GM23338 (cell line): ENCODE results near the gene CFAP141. TPM values are rescaled to one million over a fixed set of nuclear protein-coding genes. Genes with fewer than 3 reads are reported as not detected.

ENCODE experiments used
- ATAC-seq: fragments of 200-7000 bp; cut with Tn5 transposase; 3 replicates; pipeline ENCODE4 v1.9.1; 2020
- DNase-seq: peaks from one replicate; pipeline ENCODE4 v3.0.0-alpha.2; 2015; ENCODE audit warnings: low spot score
- H2AFZ ChIP-seq: fragments of 200-600 bp; sonication (generic); 2 replicates; pipeline ENCODE4 v1.8.0; 2016; ENCODE audit warnings: antibody characterized with exemption, mild to moderate bottlenecking, moderate library complexity
- H3F3A ChIP-seq: fragments of 200-600 bp; sonication (generic); replicated peaks from 2 replicates; pipeline ENCODE4 v1.8.0; 2017; ENCODE audit warnings: antibody characterized with exemption, mixed run types, low read depth
- H3K27ac ChIP-seq: fragments of 200-600 bp; sonication (generic); 2 replicates; pipeline ENCODE4 v1.6.1; 2016; ENCODE audit warnings: low read depth
- H3K27me3 ChIP-seq: fragments of 200-600 bp; sonication (generic); 2 replicates; pipeline ENCODE4 v1.8.0; 2016; ENCODE audit warnings: mild to moderate bottlenecking, mixed run types, moderate library complexity; ENCODE audit not compliant: insufficient read depth
- H3K36me3 ChIP-seq: fragments of 200-600 bp; sonication (generic); 2 replicates; pipeline ENCODE4 v1.8.0; 2016; ENCODE audit warnings: mild to moderate bottlenecking; ENCODE audit not compliant: insufficient read depth
- H3K4me1 ChIP-seq: fragments of 200-600 bp; sonication (generic); 2 replicates; pipeline ENCODE4 v1.8.0; 2016; ENCODE audit warnings: mild to moderate bottlenecking, moderate library complexity; ENCODE audit not compliant: insufficient read depth
- H3K4me2 ChIP-seq: fragments of 200-600 bp; sonication (generic); 2 replicates; pipeline ENCODE4 v1.7.1; 2017; ENCODE audit warnings: mixed run types
- H3K4me3 ChIP-seq: fragments of 200-600 bp; sonication (generic); 2 replicates; pipeline ENCODE4 v1.6.1; 2016; ENCODE audit warnings: mixed run types
- H3K79me2 ChIP-seq: fragments of 200-600 bp; sonication (generic); replicated peaks from 2 replicates; pipeline ENCODE4 v1.8.0; 2017; ENCODE audit warnings: mild to moderate bottlenecking; ENCODE audit not compliant: insufficient read depth
- H3K9me2 ChIP-seq: fragments of 200-600 bp; sonication (generic); 2 replicates; pipeline ENCODE4 v1.8.0; 2017; ENCODE audit not compliant: insufficient read depth
- H4K20me1 ChIP-seq: fragments of 200-600 bp; sonication (generic); replicated peaks from 2 replicates; pipeline ENCODE4 v1.8.0; 2017; ENCODE audit warnings: mild to moderate bottlenecking; ENCODE audit not compliant: insufficient read depth
- H3K27ac Mint-ChIP-seq: 2 replicates; pipeline ENCODE4 v1.8.0; 2020; ENCODE audit warnings: inconsistent platforms, mild to moderate bottlenecking, moderate library complexity, mixed read lengths
- H3K27me3 Mint-ChIP-seq: 3 replicates; pipeline ENCODE4 v1.8.0; 2022; ENCODE audit warnings: low read depth, mild to moderate bottlenecking, moderate library complexity, mixed read lengths, inconsistent platforms; ENCODE audit not compliant: insufficient read depth, poor library complexity
- H3K36me3 Mint-ChIP-seq: 3 replicates; pipeline ENCODE4 v1.8.0; 2021; ENCODE audit warnings: low read depth, mild to moderate bottlenecking, inconsistent platforms, moderate library complexity, mixed read lengths
- H3K4me1 Mint-ChIP-seq: 3 replicates; pipeline ENCODE4 v1.8.0; 2020; ENCODE audit warnings: mild to moderate bottlenecking, inconsistent platforms, mixed read lengths
- H3K4me3 Mint-ChIP-seq: 3 replicates; pipeline ENCODE4 v1.8.0; 2021; ENCODE audit warnings: moderate library complexity, mild to moderate bottlenecking, inconsistent platforms, mixed read lengths
- H3K9me3 Mint-ChIP-seq: 3 replicates; pipeline ENCODE4 v1.8.0; 2020; ENCODE audit warnings: moderate library complexity, mild to moderate bottlenecking, inconsistent platforms, mixed read lengths
- CREB1 ChIP-seq: fragments of 250-450 bp; sonication (Bioruptor Pico); IDR thresholded peaks from 2 replicates; pipeline ENCODE4 v1.5.0; 2020; ENCODE audit warnings: low read depth, mild to moderate bottlenecking, moderate library complexity
- EZH2 ChIP-seq: fragments of 200-600 bp; sonication (generic); IDR thresholded peaks from one replicate; pipeline ENCODE4 v1.8.0; 2017; ENCODE audit warnings: antibody characterized with exemption, mild to moderate bottlenecking, low read depth; ENCODE audit not compliant: unreplicated experiment
- EZH2phosphoT487 ChIP-seq: fragments of 200-600 bp; sonication (generic); IDR thresholded peaks from one replicate; pipeline ENCODE4 v1.8.1; 2018; ENCODE audit warnings: antibody characterized with exemption; ENCODE audit not compliant: unreplicated experiment
- JUNB ChIP-seq: IDR thresholded peaks from one replicate; pipeline ENCODE4 v1.6.1; 2016; ENCODE audit warnings: antibody characterized with exemption; ENCODE audit not compliant: unreplicated experiment
- NANOG ChIP-seq: IDR thresholded peaks from 2 replicates; pipeline ENCODE4 v1.6.1; 2016; ENCODE audit warnings: antibody characterized with exemption, borderline replicate concordance
- POLR2AphosphoS5 ChIP-seq: IDR thresholded peaks from 2 replicates; pipeline ENCODE4 v1.6.1; 2016; ENCODE audit warnings: antibody characterized with exemption, low read depth
- STAT1 ChIP-seq: IDR thresholded peaks from one replicate; pipeline ENCODE4 v1.6.1; 2016; ENCODE audit warnings: antibody characterized with exemption; ENCODE audit not compliant: unreplicated experiment
- ZNF114 ChIP-seq: fragments of 250-450 bp; sonication (Bioruptor Pico); IDR thresholded peaks from 2 replicates; pipeline ENCODE4 v1.5.0; 2020; ENCODE audit warnings: mild to moderate bottlenecking, moderate library complexity
- ZNF331 ChIP-seq: fragments of 250-450 bp; sonication (Bioruptor Pico); IDR thresholded peaks from 2 replicates; pipeline ENCODE4 v1.5.0; 2020; ENCODE audit warnings: low read depth, mild to moderate bottlenecking, moderate library complexity
- polyA plus RNA-seq: library from polyadenylated mRNA; unstranded; fragments of >200 nt; fragmentation: Nextera tagmentation; extraction: Ambion mirVana; gene quantifications from 2 replicates; pipeline ENCODE4 v1.2.1, GENCODE V29; 2016
- total RNA-seq: library from RNA; depleted of rRNA; stranded (reverse); fragments of >200 nt; shearing (Covaris generic); gene quantifications from 2 replicates; pipeline ENCODE4 v1.2.3, GENCODE V29; 2014
- TF ChIP-seq, protein P1 (sequence below), 2 experiments: fragments of 200-600 bp in 1 of 2; sonication (generic) in 1 of 2; conservative IDR thresholded peaks; 2 replicates each; pipeline versions ENCODE4 v1.5.1 to v1.6.1; 2016 to 2017; ENCODE audit warnings: antibody characterized with exemption in 2 of 2, low read depth in 2 of 2, mild to moderate bottlenecking in 2 of 2, moderate library complexity in 1 of 2
- TF ChIP-seq, protein P2 (sequence below): IDR thresholded peaks from 2 replicates; pipeline ENCODE4 v1.6.1; 2016; ENCODE audit warnings: antibody characterized with exemption
- TF ChIP-seq, protein P3 (sequence below): fragments of 250-450 bp; sonication (Bioruptor Pico); IDR thresholded peaks from 2 replicates; pipeline ENCODE4 v1.5.0; 2020; ENCODE audit warnings: mild to moderate bottlenecking, moderate library complexity
- TF ChIP-seq, protein P4 (sequence below): IDR thresholded peaks from one replicate; pipeline ENCODE4 v1.6.1; 2018; ENCODE audit warnings: antibody characterized with exemption; ENCODE audit not compliant: unreplicated experiment

The CFAP141 gene
- total and polyA plus RNA-seq, 2 experiments from 2014 or later: not detected

DNA sequence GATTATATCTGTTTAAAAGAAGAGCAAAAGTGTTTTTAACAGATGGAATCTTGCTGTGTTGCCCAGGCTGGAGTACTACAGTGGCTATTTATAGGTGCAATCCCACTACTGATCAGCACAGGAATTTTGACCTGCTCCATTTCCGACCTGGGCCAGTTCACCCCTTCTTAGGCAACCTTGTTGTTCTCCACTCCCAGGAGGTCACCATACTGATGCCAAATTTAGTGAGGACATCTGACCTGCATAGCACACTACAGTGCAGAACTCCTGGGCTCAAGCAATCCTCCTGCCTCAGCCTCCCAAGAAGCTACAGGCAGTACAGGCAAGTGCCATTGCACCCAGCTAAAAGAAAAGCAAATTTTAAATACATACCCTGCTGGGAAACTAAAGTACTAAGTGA, 39.9 kb downstream of the CFAP141 start:
- ATAC-seq (no peak), DNase-seq (no peak)
- TF ChIP-seq ZNF331 (CRISPR knock-in tag): no peak
- TF ChIP-seq POLR2AphosphoS5: no peak
- TF ChIP-seq JUNB: no peak
- no peak for TF ChIP-seq CREB1 (CRISPR knock-in tag)
- TF ChIP-seq, protein P1, sequence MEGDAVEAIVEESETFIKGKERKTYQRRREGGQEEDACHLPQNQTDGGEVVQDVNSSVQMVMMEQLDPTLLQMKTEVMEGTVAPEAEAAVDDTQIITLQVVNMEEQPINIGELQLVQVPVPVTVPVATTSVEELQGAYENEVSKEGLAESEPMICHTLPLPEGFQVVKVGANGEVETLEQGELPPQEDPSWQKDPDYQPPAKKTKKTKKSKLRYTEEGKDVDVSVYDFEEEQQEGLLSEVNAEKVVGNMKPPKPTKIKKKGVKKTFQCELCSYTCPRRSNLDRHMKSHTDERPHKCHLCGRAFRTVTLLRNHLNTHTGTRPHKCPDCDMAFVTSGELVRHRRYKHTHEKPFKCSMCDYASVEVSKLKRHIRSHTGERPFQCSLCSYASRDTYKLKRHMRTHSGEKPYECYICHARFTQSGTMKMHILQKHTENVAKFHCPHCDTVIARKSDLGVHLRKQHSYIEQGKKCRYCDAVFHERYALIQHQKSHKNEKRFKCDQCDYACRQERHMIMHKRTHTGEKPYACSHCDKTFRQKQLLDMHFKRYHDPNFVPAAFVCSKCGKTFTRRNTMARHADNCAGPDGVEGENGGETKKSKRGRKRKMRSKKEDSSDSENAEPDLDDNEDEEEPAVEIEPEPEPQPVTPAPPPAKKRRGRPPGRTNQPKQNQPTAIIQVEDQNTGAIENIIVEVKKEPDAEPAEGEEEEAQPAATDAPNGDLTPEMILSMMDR (conservative IDR thresholded peaks at IDR 0.05; ENCODE audit: low read depth in 2 of 2): no peak
- TF ChIP-seq, protein P2, sequence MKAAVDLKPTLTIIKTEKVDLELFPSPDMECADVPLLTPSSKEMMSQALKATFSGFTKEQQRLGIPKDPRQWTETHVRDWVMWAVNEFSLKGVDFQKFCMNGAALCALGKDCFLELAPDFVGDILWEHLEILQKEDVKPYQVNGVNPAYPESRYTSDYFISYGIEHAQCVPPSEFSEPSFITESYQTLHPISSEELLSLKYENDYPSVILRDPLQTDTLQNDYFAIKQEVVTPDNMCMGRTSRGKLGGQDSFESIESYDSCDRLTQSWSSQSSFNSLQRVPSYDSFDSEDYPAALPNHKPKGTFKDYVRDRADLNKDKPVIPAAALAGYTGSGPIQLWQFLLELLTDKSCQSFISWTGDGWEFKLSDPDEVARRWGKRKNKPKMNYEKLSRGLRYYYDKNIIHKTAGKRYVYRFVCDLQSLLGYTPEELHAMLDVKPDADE: no peak
- TF ChIP-seq, protein P3, sequence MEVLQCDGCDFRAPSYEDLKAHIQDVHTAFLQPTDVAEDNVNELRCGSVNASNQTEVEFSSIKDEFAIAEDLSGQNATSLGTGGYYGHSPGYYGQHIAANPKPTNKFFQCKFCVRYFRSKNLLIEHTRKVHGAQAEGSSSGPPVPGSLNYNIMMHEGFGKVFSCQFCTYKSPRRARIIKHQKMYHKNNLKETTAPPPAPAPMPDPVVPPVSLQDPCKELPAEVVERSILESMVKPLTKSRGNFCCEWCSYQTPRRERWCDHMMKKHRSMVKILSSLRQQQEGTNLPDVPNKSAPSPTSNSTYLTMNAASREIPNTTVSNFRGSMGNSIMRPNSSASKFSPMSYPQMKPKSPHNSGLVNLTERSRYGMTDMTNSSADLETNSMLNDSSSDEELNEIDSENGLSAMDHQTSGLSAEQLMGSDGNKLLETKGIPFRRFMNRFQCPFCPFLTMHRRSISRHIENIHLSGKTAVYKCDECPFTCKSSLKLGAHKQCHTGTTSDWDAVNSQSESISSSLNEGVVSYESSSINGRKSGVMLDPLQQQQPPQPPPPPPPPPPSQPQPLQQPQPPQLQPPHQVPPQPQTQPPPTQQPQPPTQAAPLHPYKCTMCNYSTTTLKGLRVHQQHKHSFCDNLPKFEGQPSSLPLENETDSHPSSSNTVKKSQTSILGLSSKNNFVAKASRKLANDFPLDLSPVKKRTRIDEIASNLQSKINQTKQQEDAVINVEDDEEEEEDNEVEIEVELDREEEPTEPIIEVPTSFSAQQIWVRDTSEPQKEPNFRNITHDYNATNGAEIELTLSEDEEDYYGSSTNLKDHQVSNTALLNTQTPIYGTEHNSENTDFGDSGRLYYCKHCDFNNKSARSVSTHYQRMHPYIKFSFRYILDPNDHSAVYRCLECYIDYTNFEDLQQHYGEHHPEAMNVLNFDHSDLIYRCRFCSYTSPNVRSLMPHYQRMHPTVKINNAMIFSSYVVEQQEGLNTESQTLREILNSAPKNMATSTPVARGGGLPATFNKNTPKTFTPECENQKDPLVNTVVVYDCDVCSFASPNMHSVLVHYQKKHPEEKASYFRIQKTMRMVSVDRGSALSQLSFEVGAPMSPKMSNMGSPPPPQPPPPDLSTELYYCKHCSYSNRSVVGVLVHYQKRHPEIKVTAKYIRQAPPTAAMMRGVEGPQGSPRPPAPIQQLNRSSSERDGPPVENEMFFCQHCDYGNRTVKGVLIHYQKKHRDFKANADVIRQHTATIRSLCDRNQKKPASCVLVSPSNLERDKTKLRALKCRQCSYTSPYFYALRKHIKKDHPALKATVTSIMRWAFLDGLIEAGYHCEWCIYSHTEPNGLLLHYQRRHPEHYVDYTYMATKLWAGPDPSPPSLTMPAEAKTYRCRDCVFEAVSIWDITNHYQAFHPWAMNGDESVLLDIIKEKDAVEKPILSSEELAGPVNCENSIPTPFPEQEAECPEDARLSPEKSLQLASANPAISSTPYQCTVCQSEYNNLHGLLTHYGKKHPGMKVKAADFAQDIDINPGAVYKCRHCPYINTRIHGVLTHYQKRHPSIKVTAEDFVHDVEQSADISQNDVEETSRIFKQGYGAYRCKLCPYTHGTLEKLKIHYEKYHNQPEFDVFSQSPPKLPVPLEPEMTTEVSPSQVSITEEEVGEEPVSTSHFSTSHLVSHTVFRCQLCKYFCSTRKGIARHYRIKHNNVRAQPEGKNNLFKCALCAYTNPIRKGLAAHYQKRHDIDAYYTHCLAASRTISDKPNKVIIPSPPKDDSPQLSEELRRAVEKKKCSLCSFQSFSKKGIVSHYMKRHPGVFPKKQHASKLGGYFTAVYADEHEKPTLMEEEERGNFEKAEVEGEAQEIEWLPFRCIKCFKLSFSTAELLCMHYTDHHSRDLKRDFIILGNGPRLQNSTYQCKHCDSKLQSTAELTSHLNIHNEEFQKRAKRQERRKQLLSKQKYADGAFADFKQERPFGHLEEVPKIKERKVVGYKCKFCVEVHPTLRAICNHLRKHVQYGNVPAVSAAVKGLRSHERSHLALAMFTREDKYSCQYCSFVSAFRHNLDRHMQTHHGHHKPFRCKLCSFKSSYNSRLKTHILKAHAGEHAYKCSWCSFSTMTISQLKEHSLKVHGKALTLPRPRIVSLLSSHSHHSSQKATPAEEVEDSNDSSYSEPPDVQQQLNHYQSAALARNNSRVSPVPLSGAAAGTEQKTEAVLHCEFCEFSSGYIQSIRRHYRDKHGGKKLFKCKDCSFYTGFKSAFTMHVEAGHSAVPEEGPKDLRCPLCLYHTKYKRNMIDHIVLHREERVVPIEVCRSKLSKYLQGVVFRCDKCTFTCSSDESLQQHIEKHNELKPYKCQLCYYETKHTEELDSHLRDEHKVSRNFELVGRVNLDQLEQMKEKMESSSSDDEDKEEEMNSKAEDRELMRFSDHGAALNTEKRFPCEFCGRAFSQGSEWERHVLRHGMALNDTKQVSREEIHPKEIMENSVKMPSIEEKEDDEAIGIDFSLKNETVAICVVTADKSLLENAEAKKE (CRISPR knock-in tag): no peak
- TF ChIP-seq, protein P4, sequence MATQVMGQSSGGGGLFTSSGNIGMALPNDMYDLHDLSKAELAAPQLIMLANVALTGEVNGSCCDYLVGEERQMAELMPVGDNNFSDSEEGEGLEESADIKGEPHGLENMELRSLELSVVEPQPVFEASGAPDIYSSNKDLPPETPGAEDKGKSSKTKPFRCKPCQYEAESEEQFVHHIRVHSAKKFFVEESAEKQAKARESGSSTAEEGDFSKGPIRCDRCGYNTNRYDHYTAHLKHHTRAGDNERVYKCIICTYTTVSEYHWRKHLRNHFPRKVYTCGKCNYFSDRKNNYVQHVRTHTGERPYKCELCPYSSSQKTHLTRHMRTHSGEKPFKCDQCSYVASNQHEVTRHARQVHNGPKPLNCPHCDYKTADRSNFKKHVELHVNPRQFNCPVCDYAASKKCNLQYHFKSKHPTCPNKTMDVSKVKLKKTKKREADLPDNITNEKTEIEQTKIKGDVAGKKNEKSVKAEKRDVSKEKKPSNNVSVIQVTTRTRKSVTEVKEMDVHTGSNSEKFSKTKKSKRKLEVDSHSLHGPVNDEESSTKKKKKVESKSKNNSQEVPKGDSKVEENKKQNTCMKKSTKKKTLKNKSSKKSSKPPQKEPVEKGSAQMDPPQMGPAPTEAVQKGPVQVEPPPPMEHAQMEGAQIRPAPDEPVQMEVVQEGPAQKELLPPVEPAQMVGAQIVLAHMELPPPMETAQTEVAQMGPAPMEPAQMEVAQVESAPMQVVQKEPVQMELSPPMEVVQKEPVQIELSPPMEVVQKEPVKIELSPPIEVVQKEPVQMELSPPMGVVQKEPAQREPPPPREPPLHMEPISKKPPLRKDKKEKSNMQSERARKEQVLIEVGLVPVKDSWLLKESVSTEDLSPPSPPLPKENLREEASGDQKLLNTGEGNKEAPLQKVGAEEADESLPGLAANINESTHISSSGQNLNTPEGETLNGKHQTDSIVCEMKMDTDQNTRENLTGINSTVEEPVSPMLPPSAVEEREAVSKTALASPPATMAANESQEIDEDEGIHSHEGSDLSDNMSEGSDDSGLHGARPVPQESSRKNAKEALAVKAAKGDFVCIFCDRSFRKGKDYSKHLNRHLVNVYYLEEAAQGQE: no peak
- TF ChIP-seq ZNF114 (CRISPR knock-in tag): no peak
- no peak for TF ChIP-seq NANOG
- TF ChIP-seq STAT1: no peak
- TF ChIP-seq EZH2phosphoT487: no peak
- TF ChIP-seq EZH2: no peak
- Histone ChIP-seq H2AFZ (no peak overlapping the region), H3K4me1 (no peaks in the 10 kb centered on the region), H3K79me2 (peaks cover 84% of the 10 kb centered on the region), H4K20me1 (peaks cover 76% of the 10 kb centered on the region), H3F3A (peaks cover 28% of the 10 kb centered on the region), H3K27me3 (no peaks in the 10 kb centered on the region), H3K4me2 (no peak overlapping the region), H3K9me2 (no peaks in the 10 kb centered on the region), H3K27ac (no peak overlapping the region), H3K36me3 (peaks cover 85% of the 10 kb centered on the region), H3K4me3 (no peak overlapping the region)
- Mint-ChIP-seq H3K27ac (no peak overlapping the region), H3K4me3 (no peak overlapping the region), H3K27me3 (peaks cover 2% of the 10 kb centered on the region), H3K9me3 (no peaks in the 10 kb centered on the region), H3K36me3 (peaks cover 91% of the 10 kb centered on the region), H3K4me1 (no peaks in the 10 kb centered on the region; the same call in 2 of the 3 replicates)
